Vagina (tissue), 2 donors: ENCODE results near the gene PLCB2.

Experiments used
- CTCF ChIP-seq, 3 experiments: fragments of 450-650 bp in 2 of 3; fragments of 200-600 bp in 1 of 3; sonication (generic) in 1 of 3; IDR thresholded peaks; one replicate each; pipeline ENCODE4 v1.5.1; 2017 to 2019; ENCODE audit warnings: antibody characterized with exemption in 3 of 3, mild to moderate bottlenecking in 2 of 3, moderate library complexity in 2 of 3
- POLR2A ChIP-seq, 2 donors: fragments of 450-650 bp; IDR thresholded peaks; one replicate each; pipeline ENCODE4 v1.6.1; 2017; ENCODE audit warnings: antibody characterized with exemption in 2 of 2, mild to moderate bottlenecking in 2 of 2, moderate library complexity in 2 of 2

GRCh38 chr15:40334941-40335795, 27.4 kb upstream of the PLCB2 start:
- TF ChIP-seq CTCF (IDR thresholded peaks at IDR 0.05) (no peak), POLR2A (IDR thresholded peaks at IDR 0.05) (no peak)
